Liver (tissue), 9 donors: ENCODE data around the gene NUTF2. TPM values are rescaled to one million over a fixed set of nuclear protein-coding genes. Genes with fewer than 3 reads are reported as not detected.

Experiments
- DNase-seq: peaks from one replicate; pipeline ENCODE4 v3.0.0-alpha.2; 2017; ENCODE audit warnings: low spot score
- H3K27ac ChIP-seq, 2 donors: one replicate each; pipeline ENCODE4 v1.7.0; 2013; ENCODE audit warnings: inconsistent platforms in 2 of 2, low read length in 2 of 2, control low read depth in 1 of 2, low read depth in 1 of 2, mild to moderate bottlenecking in 1 of 2
- H3K27me3 ChIP-seq, 4 donors: one replicate each; pipeline versions ENCODE4 v1.6.1 to v1.7.0; 2013; ENCODE audit warnings: low read length in 3 of 4, inconsistent platforms in 1 of 4, mild to moderate bottlenecking in 1 of 4, moderate library complexity in 1 of 4; ENCODE audit not compliant: control insufficient read depth in 4 of 4, insufficient read depth in 4 of 4
- H3K36me3 ChIP-seq, 4 donors: one replicate each; pipeline versions ENCODE4 v1.6.1 to v1.7.0; 2013; ENCODE audit warnings: low read length in 3 of 4, mild to moderate bottlenecking in 3 of 4, low read depth in 1 of 4, moderate library complexity in 1 of 4; ENCODE audit not compliant: control insufficient read depth in 4 of 4, insufficient read depth in 3 of 4
- H3K4me1 ChIP-seq, 4 donors: one replicate each; pipeline versions ENCODE4 v1.6.1 to v1.7.0; 2013; ENCODE audit warnings: low read length in 3 of 4, mild to moderate bottlenecking in 3 of 4, moderate library complexity in 1 of 4; ENCODE audit not compliant: control insufficient read depth in 4 of 4, insufficient read depth in 4 of 4
- H3K4me3 ChIP-seq, 3 donors: one replicate each; pipeline versions ENCODE4 v1.6.1 to v1.7.0; 2013; ENCODE audit warnings: low read length in 3 of 3, control low read depth in 1 of 3, low read depth in 1 of 3, mild to moderate bottlenecking in 1 of 3
- H3K9ac ChIP-seq, 2 donors: one replicate each; pipeline ENCODE4 v1.7.0; 2013; ENCODE audit warnings: low read length in 2 of 2, mild to moderate bottlenecking in 2 of 2, moderate library complexity in 2 of 2, control low read depth in 1 of 2, low read depth in 1 of 2
- H3K9me3 ChIP-seq, 4 donors: one replicate each; pipeline versions ENCODE4 v1.6.1 to v1.7.0; 2013; ENCODE audit warnings: low read length in 3 of 4; ENCODE audit not compliant: control insufficient read depth in 4 of 4
- ATF3 ChIP-seq: IDR thresholded peaks from 2 replicates; pipeline ENCODE4 v1.6.1; 2016; ENCODE audit warnings: antibody characterized with exemption
- CTCF ChIP-seq: fragments of 150-350 bp; IDR thresholded peaks from 2 replicates; pipeline ENCODE4 v1.5.1; 2017; ENCODE audit warnings: improper control_type of control experiment, low read depth, low read length; ENCODE audit not compliant: missing input control
- EGR1 ChIP-seq, 2 donors: IDR thresholded peaks; 2 replicates each; pipeline ENCODE4 v1.6.1; 2016 to 2018; ENCODE audit warnings: antibody characterized with exemption in 2 of 2, low read depth in 2 of 2
- FOXA2 ChIP-seq: IDR thresholded peaks from 2 replicates; pipeline ENCODE4 v1.6.1; 2016; ENCODE audit warnings: antibody characterized with exemption
- GABPA ChIP-seq, 2 donors: IDR thresholded peaks in 1 of 2; conservative IDR thresholded peaks in 1 of 2; 2 replicates each; pipeline ENCODE4 v1.6.1; 2016; ENCODE audit warnings: antibody characterized with exemption in 2 of 2, mild to moderate bottlenecking in 1 of 2, moderate library complexity in 1 of 2
- HNF4A ChIP-seq, 2 donors: conservative IDR thresholded peaks; 2 replicates each; pipeline ENCODE4 v1.6.1; 2016; ENCODE audit warnings: antibody characterized with exemption in 2 of 2, mild to moderate bottlenecking in 2 of 2
- HNF4G ChIP-seq: IDR thresholded peaks from 2 replicates; pipeline ENCODE4 v1.6.1; 2016; ENCODE audit warnings: antibody characterized with exemption
- MAX ChIP-seq: IDR thresholded peaks from 2 replicates; pipeline ENCODE4 v1.6.1; 2016; ENCODE audit warnings: antibody characterized with exemption
- RAD21 ChIP-seq, 2 donors: IDR thresholded peaks; 2 replicates each; pipeline ENCODE4 v1.6.1; 2016; ENCODE audit warnings: antibody characterized with exemption in 2 of 2, mild to moderate bottlenecking in 2 of 2
- REST ChIP-seq: IDR thresholded peaks from 2 replicates; pipeline ENCODE4 v1.6.1; 2016; ENCODE audit warnings: antibody characterized with exemption, mild to moderate bottlenecking
- RXRA ChIP-seq, 2 donors: IDR thresholded peaks; 2 replicates each; pipeline ENCODE4 v1.6.1; 2017 to 2018; ENCODE audit warnings: antibody characterized with exemption in 2 of 2, mild to moderate bottlenecking in 1 of 2
- SP1 ChIP-seq: IDR thresholded peaks from 2 replicates; pipeline ENCODE4 v1.6.1; 2018; ENCODE audit warnings: antibody characterized with exemption, mild to moderate bottlenecking
- TAF1 ChIP-seq: conservative IDR thresholded peaks from 2 replicates; pipeline ENCODE4 v1.6.1; 2016; ENCODE audit warnings: antibody characterized with exemption, mild to moderate bottlenecking
- YY1 ChIP-seq: IDR thresholded peaks from 2 replicates; pipeline ENCODE4 v1.6.1; 2016; ENCODE audit warnings: antibody characterized with exemption, mild to moderate bottlenecking
- ZBTB33 ChIP-seq: IDR thresholded peaks from 2 replicates; pipeline ENCODE4 v1.6.1; 2016; ENCODE audit warnings: antibody characterized with exemption
- WGBS: extraction: QIAGEN DNeasy Blood & Tissue Kit; methylation state at CpG from one replicate; pipeline ENCODE4 v1.1.7; 2013; 5-methylcytosine and 5-hydroxymethylcytosine counted together
- polyA plus RNA-seq, 2 donors: library from polyadenylated mRNA; stranded (reverse) in 1 of 2; unstranded in 1 of 2; fragments of 200-250 nt in 1 of 2; fragments of >200 nt in 1 of 2; fragmentation: Nextera tagmentation in 1 of 2; extraction: Ambion mirVana in 1 of 2; gene quantifications; one replicate each; pipeline versions ENCODE4 v1.2.1 to v1.2.3, GENCODE V29; 2013 to 2015
- total RNA-seq, 2 donors: library from RNA; depleted of rRNA; stranded (reverse); fragments of >200 nt; gene quantifications; one replicate each; pipeline ENCODE4 v1.2.3, GENCODE V29; 2014
- donor health status: healthy.
- donor health status: healthy.
- donor health status: healthy.
- donor health status: healthy.
- donor health status: healthy.

Gene NUTF2
- total and polyA plus RNA-seq, 4 donors = 27.4 to 69.5 (median 54.8) TPM

- TF ChIP-seq RAD21 (IDR thresholded peaks at IDR 0.05) (peak; percentile 31 to 36), SP1 (peak; percentile 69), MAX (no peak)
- H3K9ac ChIP-seq = no peak within 1 kb of the TSS
- 21% methylated on average over 22 of the region's 22 CpGs for WGBS
- no peak within 1 kb of the TSS for H3K4me3 ChIP-seq
- DNase-seq = peak; percentile 77
- peaks cover 20 to 43% (median 28%) of the 10 kb centered on the region in 4 donors for H3K36me3 ChIP-seq
- H3K27ac ChIP-seq = no peak within 1 kb of the TSS
- peaks cover 0 to 21% (median 9%) of the 10 kb centered on the region in 4 donors for H3K4me1 ChIP-seq
- no peaks in the 10 kb centered on the region for H3K9me3 ChIP-seq
- H3K27me3 ChIP-seq = no peaks in the 10 kb centered on the region
Measured at GRCh38 chr16:67884684-67885083, 38.0 kb downstream of the NUTF2 start, which contains the start of gene NRN1L. TSS of gene NRN1L (plus strand) at chr16:67884885. CDS start at chr16:67884904, 19 bp downstream.

GRCh38 chr16:67885545-67885944 is 38.8 kb downstream of the NUTF2 start:
- DNase-seq = no peak
- Histone ChIP-seq H3K27me3 (no peaks in the 10 kb centered on the region), H3K27ac (no peak overlapping the region), H3K9ac (no peak overlapping the region), H3K9me3 (no peaks in the 10 kb centered on the region), H3K36me3 (peaks cover 12 to 35% (median 22%) of the 10 kb centered on the region in 4 donors), H3K4me1 (peaks cover 0 to 21% (median 9%) of the 10 kb centered on the region in 4 donors), H3K4me3 (no peak overlapping the region)
- WGBS = 95% methylated on average over 12 of the region's 12 CpGs
- TF ChIP-seq CTCF = no peak
- no peak for TF ChIP-seq SP1
- TF ChIP-seq HNF4A (conservative IDR thresholded peaks at IDR 0.05) = no peak
- TF ChIP-seq EGR1 (IDR thresholded peaks at IDR 0.05; ENCODE audit: low read depth in 2 of 2) = no peak
- TF ChIP-seq GABPA (IDR thresholded peaks at IDR 0.05 in 1 of 2, conservative IDR thresholded peaks at IDR 0.05 in 1 of 2) = no peak
- no peak for TF ChIP-seq REST
- no peak for TF ChIP-seq TAF1
- no peak for TF ChIP-seq RAD21 (IDR thresholded peaks at IDR 0.05)
- no peak for TF ChIP-seq HNF4G
- no peak for TF ChIP-seq ATF3
- TF ChIP-seq ZBTB33 = no peak
- TF ChIP-seq RXRA (IDR thresholded peaks at IDR 0.05) = no peak
- no peak for TF ChIP-seq FOXA2
- no peak for TF ChIP-seq YY1
